Uterus (tissue), 2 donors: ENCODE data around the gene NLGN1.

ENCODE experiments used
- CTCF ChIP-seq, 4 experiments: fragments of 200-600 bp in 2 of 4; fragments of 450-650 bp in 2 of 4; sonication (generic) in 2 of 4; IDR thresholded peaks; one replicate each; pipeline ENCODE4 v1.5.1; 2016 to 2019; ENCODE audit warnings: antibody characterized with exemption in 4 of 4, mild to moderate bottlenecking in 2 of 4, moderate library complexity in 1 of 4
- POLR2A ChIP-seq, 2 donors: fragments of 450-650 bp; IDR thresholded peaks; one replicate each; pipeline ENCODE4 v1.6.1; 2016; ENCODE audit warnings: antibody characterized with exemption in 2 of 2, mild to moderate bottlenecking in 1 of 2, moderate library complexity in 1 of 2

GRCh38 chr3:173589116-173589515 lies 191.6 kb downstream of the NLGN1 start:
- TF ChIP-seq CTCF (IDR thresholded peaks at IDR 0.05): no peak
- no peak for TF ChIP-seq POLR2A (IDR thresholded peaks at IDR 0.05)
